ENCODE data around the gene TANC1. TPM values are rescaled to one million over a fixed set of nuclear protein-coding genes. Genes with fewer than 3 reads are reported as not detected.

TANC1 gene
- total and polyA plus RNA-seq, 2 experiments from 2014 or later, result 2.8 to 9.5 TPM

DNA sequence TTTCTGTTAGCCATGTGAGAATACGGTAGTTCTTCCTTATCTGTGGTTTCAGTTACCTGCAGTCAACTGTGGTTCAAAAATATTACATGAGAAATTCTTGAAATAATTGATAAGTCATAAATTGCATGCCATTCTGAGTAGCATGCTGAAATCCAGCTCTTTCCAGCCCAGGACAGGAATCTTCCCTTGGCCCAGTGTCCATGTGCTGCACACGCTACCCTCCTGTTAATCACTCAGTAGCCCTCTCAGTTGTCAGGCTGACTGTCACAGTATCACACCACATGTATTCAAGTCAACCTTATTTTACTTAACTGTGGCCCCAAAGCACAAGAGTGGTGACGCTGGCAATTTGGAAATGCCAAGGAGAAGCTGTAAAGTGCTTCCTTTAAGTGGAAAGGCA, 141.1 kb downstream of the TANC1 start:
- no peaks in the 10 kb centered on the region for H3K4me1 Mint-ChIP-seq
- Histone ChIP-seq H3K4me1 (ENCODE audit: insufficient read depth) (no peaks in the 10 kb centered on the region), H2AFZ (no peak overlapping the region), H3K27ac (ENCODE audit: low read depth) (no peak overlapping the region), H3F3A (replicated peaks; ENCODE audit: low read depth) (no peaks in the 10 kb centered on the region), H3K36me3 (ENCODE audit: insufficient read depth) (no peaks in the 10 kb centered on the region), H3K4me2 (no peak overlapping the region), H3K27me3 (ENCODE audit: insufficient read depth) (no peaks in the 10 kb centered on the region), H3K9me2 (ENCODE audit: insufficient read depth) (no peaks in the 10 kb centered on the region), H3K4me3 (no peak overlapping the region), H4K20me1 (replicated peaks; ENCODE audit: insufficient read depth) (no peaks in the 10 kb centered on the region), H3K79me2 (replicated peaks; ENCODE audit: insufficient read depth) (no peaks in the 10 kb centered on the region)
- DNase-seq (ENCODE audit: low spot score) (no peak), ATAC-seq (no peak)
- TF ChIP-seq CTCF (conservative IDR thresholded peaks at IDR 0.05; ENCODE audit: low read depth in 2 of 2), result no peak
- TF ChIP-seq NANOG (IDR thresholded peaks at IDR 0.05; ENCODE audit: borderline replicate concordance), result no peak
- no peak for TF ChIP-seq EZH2 (IDR thresholded peaks at IDR 0.05; ENCODE audit: low read depth, unreplicated experiment)
- no peak for TF ChIP-seq CREB1 (CRISPR knock-in tag; IDR thresholded peaks at IDR 0.05; ENCODE audit: low read depth)
- TF ChIP-seq, protein P1, sequence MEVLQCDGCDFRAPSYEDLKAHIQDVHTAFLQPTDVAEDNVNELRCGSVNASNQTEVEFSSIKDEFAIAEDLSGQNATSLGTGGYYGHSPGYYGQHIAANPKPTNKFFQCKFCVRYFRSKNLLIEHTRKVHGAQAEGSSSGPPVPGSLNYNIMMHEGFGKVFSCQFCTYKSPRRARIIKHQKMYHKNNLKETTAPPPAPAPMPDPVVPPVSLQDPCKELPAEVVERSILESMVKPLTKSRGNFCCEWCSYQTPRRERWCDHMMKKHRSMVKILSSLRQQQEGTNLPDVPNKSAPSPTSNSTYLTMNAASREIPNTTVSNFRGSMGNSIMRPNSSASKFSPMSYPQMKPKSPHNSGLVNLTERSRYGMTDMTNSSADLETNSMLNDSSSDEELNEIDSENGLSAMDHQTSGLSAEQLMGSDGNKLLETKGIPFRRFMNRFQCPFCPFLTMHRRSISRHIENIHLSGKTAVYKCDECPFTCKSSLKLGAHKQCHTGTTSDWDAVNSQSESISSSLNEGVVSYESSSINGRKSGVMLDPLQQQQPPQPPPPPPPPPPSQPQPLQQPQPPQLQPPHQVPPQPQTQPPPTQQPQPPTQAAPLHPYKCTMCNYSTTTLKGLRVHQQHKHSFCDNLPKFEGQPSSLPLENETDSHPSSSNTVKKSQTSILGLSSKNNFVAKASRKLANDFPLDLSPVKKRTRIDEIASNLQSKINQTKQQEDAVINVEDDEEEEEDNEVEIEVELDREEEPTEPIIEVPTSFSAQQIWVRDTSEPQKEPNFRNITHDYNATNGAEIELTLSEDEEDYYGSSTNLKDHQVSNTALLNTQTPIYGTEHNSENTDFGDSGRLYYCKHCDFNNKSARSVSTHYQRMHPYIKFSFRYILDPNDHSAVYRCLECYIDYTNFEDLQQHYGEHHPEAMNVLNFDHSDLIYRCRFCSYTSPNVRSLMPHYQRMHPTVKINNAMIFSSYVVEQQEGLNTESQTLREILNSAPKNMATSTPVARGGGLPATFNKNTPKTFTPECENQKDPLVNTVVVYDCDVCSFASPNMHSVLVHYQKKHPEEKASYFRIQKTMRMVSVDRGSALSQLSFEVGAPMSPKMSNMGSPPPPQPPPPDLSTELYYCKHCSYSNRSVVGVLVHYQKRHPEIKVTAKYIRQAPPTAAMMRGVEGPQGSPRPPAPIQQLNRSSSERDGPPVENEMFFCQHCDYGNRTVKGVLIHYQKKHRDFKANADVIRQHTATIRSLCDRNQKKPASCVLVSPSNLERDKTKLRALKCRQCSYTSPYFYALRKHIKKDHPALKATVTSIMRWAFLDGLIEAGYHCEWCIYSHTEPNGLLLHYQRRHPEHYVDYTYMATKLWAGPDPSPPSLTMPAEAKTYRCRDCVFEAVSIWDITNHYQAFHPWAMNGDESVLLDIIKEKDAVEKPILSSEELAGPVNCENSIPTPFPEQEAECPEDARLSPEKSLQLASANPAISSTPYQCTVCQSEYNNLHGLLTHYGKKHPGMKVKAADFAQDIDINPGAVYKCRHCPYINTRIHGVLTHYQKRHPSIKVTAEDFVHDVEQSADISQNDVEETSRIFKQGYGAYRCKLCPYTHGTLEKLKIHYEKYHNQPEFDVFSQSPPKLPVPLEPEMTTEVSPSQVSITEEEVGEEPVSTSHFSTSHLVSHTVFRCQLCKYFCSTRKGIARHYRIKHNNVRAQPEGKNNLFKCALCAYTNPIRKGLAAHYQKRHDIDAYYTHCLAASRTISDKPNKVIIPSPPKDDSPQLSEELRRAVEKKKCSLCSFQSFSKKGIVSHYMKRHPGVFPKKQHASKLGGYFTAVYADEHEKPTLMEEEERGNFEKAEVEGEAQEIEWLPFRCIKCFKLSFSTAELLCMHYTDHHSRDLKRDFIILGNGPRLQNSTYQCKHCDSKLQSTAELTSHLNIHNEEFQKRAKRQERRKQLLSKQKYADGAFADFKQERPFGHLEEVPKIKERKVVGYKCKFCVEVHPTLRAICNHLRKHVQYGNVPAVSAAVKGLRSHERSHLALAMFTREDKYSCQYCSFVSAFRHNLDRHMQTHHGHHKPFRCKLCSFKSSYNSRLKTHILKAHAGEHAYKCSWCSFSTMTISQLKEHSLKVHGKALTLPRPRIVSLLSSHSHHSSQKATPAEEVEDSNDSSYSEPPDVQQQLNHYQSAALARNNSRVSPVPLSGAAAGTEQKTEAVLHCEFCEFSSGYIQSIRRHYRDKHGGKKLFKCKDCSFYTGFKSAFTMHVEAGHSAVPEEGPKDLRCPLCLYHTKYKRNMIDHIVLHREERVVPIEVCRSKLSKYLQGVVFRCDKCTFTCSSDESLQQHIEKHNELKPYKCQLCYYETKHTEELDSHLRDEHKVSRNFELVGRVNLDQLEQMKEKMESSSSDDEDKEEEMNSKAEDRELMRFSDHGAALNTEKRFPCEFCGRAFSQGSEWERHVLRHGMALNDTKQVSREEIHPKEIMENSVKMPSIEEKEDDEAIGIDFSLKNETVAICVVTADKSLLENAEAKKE (CRISPR knock-in tag; IDR thresholded peaks at IDR 0.05), result no peak
- TF ChIP-seq JUNB (IDR thresholded peaks at IDR 0.05; ENCODE audit: unreplicated experiment), result no peak
- no peak for TF ChIP-seq STAT1 (IDR thresholded peaks at IDR 0.05; ENCODE audit: unreplicated experiment)
- TF ChIP-seq ZNF114 (CRISPR knock-in tag; IDR thresholded peaks at IDR 0.05), result no peak
- H3K4me3 Mint-ChIP-seq, result no peak overlapping the region
- no peak overlapping the region for H3K27ac Mint-ChIP-seq
- no peaks in the 10 kb centered on the region for H3K36me3 Mint-ChIP-seq (ENCODE audit: low read depth)
- no peaks in the 10 kb centered on the region for H3K9me3 Mint-ChIP-seq
- no peaks in the 10 kb centered on the region for H3K27me3 Mint-ChIP-seq (ENCODE audit: insufficient read depth, low read depth, poor library complexity)
